ENCODE measurements around the gene KCNC3.

KCNC3 gene

GRCh38 chr19:50293263-50294004 is 35.7 kb downstream of the KCNC3 start:
- Histone ChIP-seq H3K27ac (ENCODE audit: low read length) (no peak overlapping the region), H3K36me3 (ENCODE audit: insufficient read depth, low read depth, low read length) (no peaks in the 10 kb centered on the region), H3K27me3 (ENCODE audit: insufficient read depth, low read length) (no peaks in the 10 kb centered on the region), H3K4me1 (ENCODE audit: insufficient read depth, low read length) (no peaks in the 10 kb centered on the region), H3K9me3 (ENCODE audit: insufficient read depth, low read depth, low read length) (peaks cover 64% of the 10 kb centered on the region; the same call in 1 of the 2 replicates), H3K4me3 (ENCODE audit: low read length) (no peak overlapping the region), H3K9ac (ENCODE audit: low read depth, low read length) (no peak overlapping the region)

GRCh38 chr19:50292216-50292827 is 36.9 kb downstream of the KCNC3 start:
- peaks cover 65% of the 10 kb centered on the region for H3K9me3 ChIP-seq (ENCODE audit: insufficient read depth, low read depth, low read length)
- no peaks in the 10 kb centered on the region for H3K4me1 ChIP-seq (ENCODE audit: insufficient read depth, low read length)
- H3K4me3 ChIP-seq (ENCODE audit: low read length): no peak overlapping the region
- H3K27ac ChIP-seq (ENCODE audit: low read length): no peak overlapping the region
- H3K9ac ChIP-seq (ENCODE audit: low read depth, low read length): no peak overlapping the region
- H3K27me3 ChIP-seq (ENCODE audit: insufficient read depth, low read length): no peaks in the 10 kb centered on the region
- no peaks in the 10 kb centered on the region for H3K36me3 ChIP-seq (ENCODE audit: insufficient read depth, low read depth, low read length)

GRCh38 chr19:50290775-50291174 is 38.4 kb downstream of the KCNC3 start:
- Histone ChIP-seq H3K27me3 (ENCODE audit: insufficient read depth, low read length) (no peaks in the 10 kb centered on the region), H3K9ac (ENCODE audit: low read depth, low read length) (no peak overlapping the region), H3K36me3 (ENCODE audit: insufficient read depth, low read depth, low read length) (no peaks in the 10 kb centered on the region), H3K27ac (ENCODE audit: low read length) (no peak overlapping the region), H3K9me3 (ENCODE audit: insufficient read depth, low read depth, low read length) (peaks cover 72% of the 10 kb centered on the region), H3K4me1 (ENCODE audit: insufficient read depth, low read length) (no peaks in the 10 kb centered on the region), H3K4me3 (ENCODE audit: low read length) (no peak overlapping the region)

- Histone ChIP-seq H3K27me3 (ENCODE audit: insufficient read depth, low read length) (no peaks in the 10 kb centered on the region), H3K4me3 (ENCODE audit: low read length) (no peak overlapping the region), H3K4me1 (ENCODE audit: insufficient read depth, low read length) (no peaks in the 10 kb centered on the region), H3K36me3 (ENCODE audit: insufficient read depth, low read depth, low read length) (no peaks in the 10 kb centered on the region), H3K9ac (ENCODE audit: low read depth, low read length) (no peak overlapping the region), H3K27ac (ENCODE audit: low read length) (no peak overlapping the region), H3K9me3 (ENCODE audit: insufficient read depth, low read depth, low read length) (peaks cover 80% of the 10 kb centered on the region)
These were observed 39.2 kb downstream of the KCNC3 start for GRCh38 chr19:50290011-50290410.

- no peak overlapping the region for H3K27ac ChIP-seq (ENCODE audit: low read length)
- H3K4me1 ChIP-seq (ENCODE audit: insufficient read depth, low read length): no peaks in the 10 kb centered on the region
- no peak overlapping the region for H3K9ac ChIP-seq (ENCODE audit: low read depth, low read length)
- peaks cover 77% of the 10 kb centered on the region for H3K9me3 ChIP-seq (ENCODE audit: insufficient read depth, low read depth, low read length)
- no peaks in the 10 kb centered on the region for H3K36me3 ChIP-seq (ENCODE audit: insufficient read depth, low read depth, low read length)
- no peak overlapping the region for H3K4me3 ChIP-seq (ENCODE audit: low read length)
- H3K27me3 ChIP-seq (ENCODE audit: insufficient read depth, low read length): no peaks in the 10 kb centered on the region
These were observed 40.2 kb downstream of the KCNC3 start for GRCh38 chr19:50288954-50289353.

- no peak overlapping the region for H3K27ac ChIP-seq (ENCODE audit: low read length)
- H3K27me3 ChIP-seq (ENCODE audit: insufficient read depth, low read length): no peaks in the 10 kb centered on the region
- H3K9me3 ChIP-seq (ENCODE audit: insufficient read depth, low read depth, low read length): peaks cover 71% of the 10 kb centered on the region
- no peak overlapping the region for H3K9ac ChIP-seq (ENCODE audit: low read depth, low read length)
- H3K4me3 ChIP-seq (ENCODE audit: low read length): no peak overlapping the region
- H3K36me3 ChIP-seq (ENCODE audit: insufficient read depth, low read depth, low read length): no peaks in the 10 kb centered on the region
- no peaks in the 10 kb centered on the region for H3K4me1 ChIP-seq (ENCODE audit: insufficient read depth, low read length)
These were observed 41.8 kb downstream of the KCNC3 start for GRCh38 chr19:50287331-50287730.

- Histone ChIP-seq H3K27ac (ENCODE audit: low read length) (no peak overlapping the region), H3K4me3 (ENCODE audit: low read length) (no peak overlapping the region), H3K9me3 (ENCODE audit: insufficient read depth, low read depth, low read length) (peaks cover 70% of the 10 kb centered on the region), H3K9ac (ENCODE audit: low read depth, low read length) (no peak overlapping the region), H3K27me3 (ENCODE audit: insufficient read depth, low read length) (no peaks in the 10 kb centered on the region), H3K36me3 (ENCODE audit: insufficient read depth, low read depth, low read length) (no peaks in the 10 kb centered on the region), H3K4me1 (ENCODE audit: insufficient read depth, low read length) (no peaks in the 10 kb centered on the region)
These were observed 42.7 kb downstream of the KCNC3 start for GRCh38 chr19:50286443-50286842.

- H3K4me1 ChIP-seq (ENCODE audit: insufficient read depth, low read length): no peaks in the 10 kb centered on the region
- peaks cover 75% of the 10 kb centered on the region for H3K9me3 ChIP-seq (ENCODE audit: insufficient read depth, low read depth, low read length)
- H3K9ac ChIP-seq (ENCODE audit: low read depth, low read length): no peak overlapping the region
- no peaks in the 10 kb centered on the region for H3K27me3 ChIP-seq (ENCODE audit: insufficient read depth, low read length)
- H3K27ac ChIP-seq (ENCODE audit: low read length): no peak overlapping the region
- no peaks in the 10 kb centered on the region for H3K36me3 ChIP-seq (ENCODE audit: insufficient read depth, low read depth, low read length)
- H3K4me3 ChIP-seq (ENCODE audit: low read length): no peak overlapping the region
These were observed 43.3 kb downstream of the KCNC3 start for GRCh38 chr19:50285833-50286232.

GRCh38 chr19:50281491-50281890 is 47.7 kb downstream of the KCNC3 start:
- Histone ChIP-seq H3K4me1 (ENCODE audit: insufficient read depth, low read length) (no peaks in the 10 kb centered on the region), H3K4me3 (ENCODE audit: low read length) (no peak overlapping the region), H3K36me3 (ENCODE audit: insufficient read depth, low read depth, low read length) (no peaks in the 10 kb centered on the region), H3K9ac (ENCODE audit: low read depth, low read length) (no peak overlapping the region), H3K9me3 (ENCODE audit: insufficient read depth, low read depth, low read length) (peaks cover 57% of the 10 kb centered on the region), H3K27me3 (ENCODE audit: insufficient read depth, low read length) (no peaks in the 10 kb centered on the region), H3K27ac (ENCODE audit: low read length) (no peak overlapping the region)

GRCh38 chr19:50280983-50281382 is 48.2 kb downstream of the KCNC3 start:
- H3K27ac ChIP-seq (ENCODE audit: low read length): no peak overlapping the region
- no peaks in the 10 kb centered on the region for H3K27me3 ChIP-seq (ENCODE audit: insufficient read depth, low read length)
- H3K4me3 ChIP-seq (ENCODE audit: low read length): no peak overlapping the region
- no peaks in the 10 kb centered on the region for H3K36me3 ChIP-seq (ENCODE audit: insufficient read depth, low read depth, low read length)
- no peak overlapping the region for H3K9ac ChIP-seq (ENCODE audit: low read depth, low read length)
- no peaks in the 10 kb centered on the region for H3K4me1 ChIP-seq (ENCODE audit: insufficient read depth, low read length)
- peaks cover 57% of the 10 kb centered on the region for H3K9me3 ChIP-seq (ENCODE audit: insufficient read depth, low read depth, low read length)

GRCh38 chr19:50280074-50280473 is 49.1 kb downstream of the KCNC3 start:
- Histone ChIP-seq H3K9ac (ENCODE audit: low read depth, low read length) (no peak overlapping the region), H3K4me3 (ENCODE audit: low read length) (no peak overlapping the region), H3K27me3 (ENCODE audit: insufficient read depth, low read length) (no peaks in the 10 kb centered on the region), H3K27ac (ENCODE audit: low read length) (no peak overlapping the region), H3K4me1 (ENCODE audit: insufficient read depth, low read length) (no peaks in the 10 kb centered on the region), H3K36me3 (ENCODE audit: insufficient read depth, low read depth, low read length) (no peaks in the 10 kb centered on the region), H3K9me3 (ENCODE audit: insufficient read depth, low read depth, low read length) (peaks cover 58% of the 10 kb centered on the region)

GRCh38 chr19:50277966-50278580 is 51.1 kb downstream of the KCNC3 start:
- Histone ChIP-seq H3K9ac (ENCODE audit: low read depth, low read length) (no peak overlapping the region), H3K4me1 (ENCODE audit: insufficient read depth, low read length) (no peaks in the 10 kb centered on the region), H3K27ac (ENCODE audit: low read length) (no peak overlapping the region), H3K36me3 (ENCODE audit: insufficient read depth, low read depth, low read length) (no peaks in the 10 kb centered on the region), H3K9me3 (ENCODE audit: insufficient read depth, low read depth, low read length) (peaks cover 67% of the 10 kb centered on the region), H3K4me3 (ENCODE audit: low read length) (no peak overlapping the region), H3K27me3 (ENCODE audit: insufficient read depth, low read length) (no peaks in the 10 kb centered on the region)

All from iPS-20b (cell line).